GM12878 (cell line): ENCODE results near the gene PRKCE. TPM values are rescaled to one million over a fixed set of nuclear protein-coding genes. Genes with fewer than 3 reads are reported as not detected.

Experiments
- ATAC-seq: fragments of 200-7000 bp; cut with Tn5 transposase; 3 replicates; pipeline ENCODE4 v1.9.1; 2020; ENCODE audit warnings: mild to moderate bottlenecking, moderate library complexity
- BruUV-seq: library from RNA; stranded (reverse); fragments of 400-500 nt; replicated peaks from 2 replicates; lab custom pipeline; 2021; lab: Mats Ljungman, UMichigan
- CTCF ChIA-PET: fragments of 300-600 bp; sonication (Branson Sonifier 250); formaldehyde crosslinking; extraction: SDS; loops from one replicate; lab custom pipeline; 2021; ENCODE audit warnings: inconsistent platforms; lab: Yijun Ruan, JAX
- POLR2A ChIA-PET: fragments of 350-600 bp; formaldehyde crosslinking; extraction: SDS; loops from one replicate; lab custom pipeline; 2021; ENCODE audit warnings: inconsistent platforms; lab: Charles Lee
- RAD21 ChIA-PET: fragments of 300-600 bp; sonication (Branson Sonifier 250); formaldehyde crosslinking; loops from one replicate; lab custom pipeline; 2023; ENCODE audit warnings: antibody characterized with exemption; ENCODE audit not compliant: unreplicated experiment; lab: Charles Lee
- SMC1A ChIA-PET: fragments of 300-600 bp; sonication (Branson Sonifier 250); formaldehyde crosslinking; loops from one replicate; lab custom pipeline; 2023; ENCODE audit not compliant: unreplicated experiment, uncharacterized antibody; lab: Charles Lee
- DNase-seq: peaks from one replicate; pipeline ENCODE4 v3.0.0-alpha.2; 2011; ENCODE audit warnings: low read depth, low spot score
- FAIRE-seq: peaks from 3 replicates; lab custom pipeline; 2011; peaks lifted over from hg19 to GRCh38; lab: Jason Lieb, UNC
- H2AFZ ChIP-seq: 2 replicates; pipeline ENCODE4 v1.6.0; 2011; ENCODE audit warnings: low read depth, low read length, control low read depth; ENCODE audit not compliant: control insufficient read depth
- H3K27ac ChIP-seq: 2 replicates; pipeline ENCODE4 v1.5.1; 2011; ENCODE audit warnings: control low read depth; ENCODE audit not compliant: control insufficient read depth, insufficient read depth
- H3K27me3 ChIP-seq, 2 experiments: replicated peaks in 1 of 2; 2 replicates each; pipeline versions ENCODE4 v1.6.0 to v1.6.1; 2011; ENCODE audit warnings: low read length in 1 of 2; ENCODE audit not compliant: control insufficient read depth in 2 of 2, insufficient read depth in 2 of 2
- H3K36me3 ChIP-seq, 2 experiments: 2 replicates each; pipeline ENCODE4 v1.5.1; 2011; ENCODE audit warnings: low read length in 1 of 2; ENCODE audit not compliant: control insufficient read depth in 2 of 2, insufficient read depth in 2 of 2
- H3K4me1 ChIP-seq: 2 replicates; pipeline ENCODE4 v1.6.1; 2011; ENCODE audit warnings: mild to moderate bottlenecking, low read length, moderate library complexity, mixed read lengths; ENCODE audit not compliant: control insufficient read depth, insufficient read depth
- H3K4me2 ChIP-seq: 2 replicates; pipeline ENCODE4 v1.6.0; 2011; ENCODE audit warnings: control low read depth; ENCODE audit not compliant: control insufficient read depth, insufficient read depth
- H3K4me3 ChIP-seq: fragments of 200-600 bp; sonication (generic); 2 replicates; pipeline ENCODE4 v1.5.1; 2016
- H3K79me2 ChIP-seq: 2 replicates; pipeline ENCODE4 v1.6.0; 2011; ENCODE audit warnings: low read length; ENCODE audit not compliant: control insufficient read depth, insufficient read depth
- H3K9ac ChIP-seq: 2 replicates; pipeline ENCODE4 v1.8.0; 2011; ENCODE audit warnings: low read length, control low read depth, mixed read lengths; ENCODE audit not compliant: control insufficient read depth, insufficient read depth
- H3K9me3 ChIP-seq: replicated peaks from 3 replicates; pipeline ENCODE4 v1.5.1; 2011; ENCODE audit warnings: mild to moderate bottlenecking, low read length; ENCODE audit not compliant: control insufficient read depth, insufficient read depth
- H4K20me1 ChIP-seq: 2 replicates; pipeline ENCODE4 v1.6.0; 2011; ENCODE audit not compliant: control insufficient read depth, insufficient read depth
- CTCF ChIP-seq, 3 experiments: IDR thresholded peaks in 2 of 3; conservative IDR thresholded peaks in 1 of 3; 2 replicates each; pipeline ENCODE4 v1.5.1; 2011; ENCODE audit warnings: low read depth in 3 of 3, low read length in 3 of 3, mild to moderate bottlenecking in 3 of 3, control low read depth in 2 of 3, moderate library complexity in 2 of 3, inconsistent platforms in 1 of 3, mixed read lengths in 1 of 3; ENCODE audit not compliant: control insufficient read depth in 2 of 3, insufficient read depth in 1 of 3; ENCODE audit errors: extremely low read depth in 1 of 3
- WGBS: methylation state at CpG from one replicate; pipeline ENCODE4 v1.1.6; 2016; ENCODE audit warnings: low lambda C conversion rate; ENCODE audit not compliant: insufficient replicate concordance, insufficient coverage; ENCODE audit errors: missing lambda C conversion rate; 5-methylcytosine and 5-hydroxymethylcytosine counted together
- in situ Hi-C: fragments of 300-500 bp; cut with MboI; formaldehyde crosslinking; loops from 9 replicates; pipeline ENCODE4 v1.14.3; 2018; ENCODE audit warnings: mixed read lengths
- intact Hi-C: fragments of 100-400 bp; cut with micrococcal nuclease; formaldehyde crosslinking; loops from one replicate; pipeline ENCODE4 v1.14.2; 2022; ENCODE audit not compliant: unreplicated experiment
- polyA plus RNA-seq, 11 experiments: library from polyadenylated mRNA; depleted of rRNA in 4 of 11; unstranded in 6 of 11; stranded (reverse) in 5 of 11; fragments of >200 nt; fragmentation: Nextera tagmentation in 4 of 11; fragmentation: Illumina TruSeq in 1 of 11; extraction: Ambion mirVana in 4 of 11; extraction: Trizol in 1 of 11; gene quantifications; 1 replicate in 1 of 11; 2 replicates in 10 of 11; pipeline versions ENCODE4 v1.2.1 to v1.2.3, GENCODE V29; 2011 to 2016; ENCODE audit warnings: inconsistent platforms in 2 of 11, missing spikeins in 2 of 11, low read depth in 1 of 11
- total RNA-seq, 4 experiments: library from RNA; depleted of rRNA in 3 of 4; stranded (reverse); fragments of >200 nt in 3 of 4; fragmentation: Illumina TruSeq in 1 of 4; extraction: Trizol in 1 of 4; gene quantifications; 2 replicates each; pipeline versions ENCODE4 v1.2.1 to v1.2.3, GENCODE V29; 2013 to 2021
- TF ChIP-seq, protein P1 (sequence below): IDR thresholded peaks from 2 replicates; pipeline ENCODE4 v1.6.1; 2011; ENCODE audit warnings: mild to moderate bottlenecking, low read depth, low read length, moderate library complexity; ENCODE audit not compliant: insufficient replicate concordance

PRKCE gene
- total and polyA plus RNA-seq, 10 of the 15 experiments (the other 5 are each of a cell fraction or from before 2014, with no cell fraction given), result 2.6 to 28.2 (median 11.3) TPM

GRCh38 chr2:46029332-46029811, 377.9 kb downstream of the PRKCE start:
- SMC1A ChIA-PET, result interaction anchor here (0.6 to 1.3 kb wide), 5 partner anchors 12 to 433 kb away, joined by 3 to 6 read pairs (median 3); no protein-coding TSS in a partner anchor
- H3K79me2 ChIP-seq, result no peaks in the 10 kb centered on the region
- H3K4me1 ChIP-seq, result no peaks in the 10 kb centered on the region
- POLR2A ChIA-PET, result interaction anchor here (0.6 kb wide), 1 partner anchor 20 kb away, joined by 3 read pairs; no protein-coding TSS in a partner anchor
- no peaks in the 10 kb centered on the region for H3K9me3 ChIP-seq
- H3K27ac ChIP-seq, result no peak overlapping the region
- CTCF ChIA-PET, result interaction anchor here (0.6 to 2.5 kb wide), 10 partner anchors 9 to 672 kb away, joined by 3 to 11 read pairs (median 5); no protein-coding TSS in a partner anchor
- no peak overlapping the region for H3K4me2 ChIP-seq
- no peak for FAIRE-seq
- intact Hi-C loops, result no loop called here
- H3K4me3 ChIP-seq, result no peak overlapping the region
- H4K20me1 ChIP-seq, result no peaks in the 10 kb centered on the region
- H2AFZ ChIP-seq, result no peak overlapping the region
- H3K36me3 ChIP-seq, result no peaks in the 10 kb centered on the region
- in situ Hi-C loops, result no loop called here
- RAD21 ChIA-PET, result interaction anchor here (1.1 to 2.2 kb wide), 3 partner anchors 11 to 336 kb away, joined by 3 to 7 read pairs (median 4); no protein-coding TSS in a partner anchor
- DNase-seq, result no peak
- TF ChIP-seq CTCF (IDR thresholded peaks at IDR 0.05 in 2 of 3, conservative IDR thresholded peaks at IDR 0.05 in 1 of 3; ENCODE audit: control insufficient read depth in 2 of 3, extremely low read depth in 1 of 3, insufficient read depth in 1 of 3, low read depth in 3 of 3, low read length in 3 of 3), result peak; percentile 4 to 24 (median 21); a peak in 1 of 6 replicates
- TF ChIP-seq, protein P1, sequence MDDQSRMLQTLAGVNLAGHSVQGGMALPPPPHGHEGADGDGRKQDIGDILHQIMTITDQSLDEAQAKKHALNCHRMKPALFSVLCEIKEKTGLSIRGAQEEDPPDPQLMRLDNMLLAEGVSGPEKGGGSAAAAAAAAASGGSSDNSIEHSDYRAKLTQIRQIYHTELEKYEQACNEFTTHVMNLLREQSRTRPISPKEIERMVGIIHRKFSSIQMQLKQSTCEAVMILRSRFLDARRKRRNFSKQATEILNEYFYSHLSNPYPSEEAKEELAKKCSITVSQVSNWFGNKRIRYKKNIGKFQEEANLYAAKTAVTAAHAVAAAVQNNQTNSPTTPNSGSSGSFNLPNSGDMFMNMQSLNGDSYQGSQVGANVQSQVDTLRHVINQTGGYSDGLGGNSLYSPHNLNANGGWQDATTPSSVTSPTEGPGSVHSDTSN, result no peak
- no peaks in the 10 kb centered on the region for H3K27me3 ChIP-seq
- no peak for ATAC-seq
- WGBS, result 73% methylated on average over 5 of the region's 5 CpGs
- no peak overlapping the region for H3K9ac ChIP-seq
- no TSS peak for BruUV-seq
